ENCODE data around the gene MYRIP.

DNA sequence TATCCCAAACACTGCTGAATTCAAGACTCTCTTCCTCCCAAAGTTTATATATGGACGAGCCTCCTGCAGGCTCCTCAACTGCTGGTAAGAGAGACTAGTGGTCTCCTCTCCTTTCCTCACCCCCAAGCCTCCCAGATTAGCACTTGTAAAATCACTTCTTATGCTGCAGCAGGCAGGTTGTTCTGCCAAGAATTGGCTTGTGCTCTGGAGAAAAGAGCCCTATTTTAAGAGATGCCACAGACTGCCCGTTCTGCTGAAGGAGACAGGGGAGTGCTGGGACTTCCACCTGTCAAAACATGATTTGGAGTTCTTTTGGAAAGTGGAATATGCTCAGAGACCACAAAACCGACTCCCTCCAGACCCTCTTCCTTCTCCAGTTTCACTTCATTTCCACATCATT lies 269.2 kb downstream of the MYRIP start:
- no peak for TF ChIP-seq POLR2A (IDR thresholded peaks at IDR 0.05; ENCODE audit: low read depth, low read length)
- no peak for TF ChIP-seq POLR2AphosphoS5 (IDR thresholded peaks at IDR 0.05; ENCODE audit: low read depth, low read length)
- TF ChIP-seq TAF1 (IDR thresholded peaks at IDR 0.05; ENCODE audit: low read depth, low read length): no peak

All from GM12891 (cell line).